RPMI8226 (cell line): ENCODE data around the gene GFOD1.
"Not testable (repeated sequence)": the region's sequence is repeated elsewhere in the genome, so short reads cannot be mapped to it uniquely, and the experiment has no call there.

ENCODE experiments used
- DNase-seq: peaks from one replicate; pipeline ENCODE4 v3.0.0-alpha.2; 2015

The GFOD1 gene

DNA sequence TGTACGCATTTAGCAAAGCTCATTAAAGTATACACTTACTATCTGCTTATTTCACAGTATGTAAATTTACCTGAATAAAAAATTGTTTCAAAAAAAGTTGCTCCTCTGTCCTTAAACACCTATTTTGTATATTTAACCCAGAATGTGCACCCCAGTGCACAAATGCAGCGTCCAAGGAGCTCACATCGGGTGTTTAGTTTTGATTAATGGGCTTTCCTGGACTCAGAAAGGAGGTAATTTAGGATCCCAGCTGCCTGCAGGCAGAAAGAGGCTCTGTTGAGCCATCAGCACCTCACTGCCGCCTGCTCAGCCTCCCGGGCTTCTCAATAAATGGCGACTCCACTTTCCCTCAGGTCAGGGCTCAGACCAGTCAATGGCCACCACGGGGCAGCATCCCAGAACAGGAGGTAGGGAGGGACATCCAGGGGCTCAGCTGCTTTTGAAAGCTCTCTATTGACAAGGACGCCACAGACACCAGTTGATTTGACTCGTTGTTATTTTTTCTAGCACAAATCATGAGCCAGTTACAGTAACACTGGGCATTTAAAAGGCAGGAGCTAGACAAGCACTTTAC, 88.9 kb downstream of the GFOD1 start:
- no peak for DNase-seq

DNA sequence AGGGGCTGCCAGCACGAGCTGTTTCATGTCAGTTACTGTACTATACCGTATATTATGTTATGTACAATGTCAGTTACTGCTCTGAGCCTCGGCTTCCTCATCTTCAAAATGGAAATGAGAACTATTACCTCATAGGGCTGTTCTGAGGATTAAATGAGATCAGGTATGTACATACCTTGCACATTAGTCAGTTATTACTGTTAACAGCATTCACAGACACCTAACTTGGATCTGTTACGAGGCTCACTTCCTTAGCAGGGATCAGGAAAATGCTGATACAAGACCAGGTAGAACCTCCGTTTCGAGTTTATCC, 89.4 kb downstream of the GFOD1 start:
- DNase-seq, result no peak

DNA sequence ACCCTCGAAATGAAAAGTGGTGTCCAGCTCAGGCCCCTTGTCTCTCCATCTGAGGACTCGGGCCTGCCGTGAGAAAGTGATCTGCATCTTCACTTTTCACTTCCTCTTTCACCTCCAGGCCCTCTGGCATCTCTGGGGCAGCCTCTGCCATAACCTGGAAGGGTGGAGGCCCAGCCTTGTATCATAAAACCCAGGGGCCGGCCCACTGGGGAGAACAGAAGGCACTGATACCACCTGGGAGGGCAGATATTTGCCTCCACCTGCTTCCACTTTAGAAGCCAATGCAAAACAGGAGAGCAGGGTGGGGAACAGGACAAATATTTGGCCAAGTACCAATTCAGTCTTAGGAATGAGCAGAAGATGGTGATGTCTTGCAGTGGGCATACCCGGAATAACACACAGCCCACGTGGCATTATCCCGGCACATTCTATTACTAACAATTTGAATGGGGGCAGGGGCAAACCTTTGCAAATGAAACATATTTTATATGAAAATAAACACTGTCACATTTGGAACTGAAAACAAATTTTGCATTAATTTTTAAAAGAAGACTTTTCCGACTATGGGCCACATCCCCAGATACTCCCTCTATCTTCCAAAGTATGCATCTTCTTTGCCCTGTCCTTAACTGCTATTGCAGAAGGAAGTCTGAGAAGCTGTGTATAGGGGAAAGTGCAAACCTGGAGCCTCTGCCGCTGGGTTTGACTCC, 89.9 kb downstream of the GFOD1 start:
- peak; percentile 94 for DNase-seq

DNA sequence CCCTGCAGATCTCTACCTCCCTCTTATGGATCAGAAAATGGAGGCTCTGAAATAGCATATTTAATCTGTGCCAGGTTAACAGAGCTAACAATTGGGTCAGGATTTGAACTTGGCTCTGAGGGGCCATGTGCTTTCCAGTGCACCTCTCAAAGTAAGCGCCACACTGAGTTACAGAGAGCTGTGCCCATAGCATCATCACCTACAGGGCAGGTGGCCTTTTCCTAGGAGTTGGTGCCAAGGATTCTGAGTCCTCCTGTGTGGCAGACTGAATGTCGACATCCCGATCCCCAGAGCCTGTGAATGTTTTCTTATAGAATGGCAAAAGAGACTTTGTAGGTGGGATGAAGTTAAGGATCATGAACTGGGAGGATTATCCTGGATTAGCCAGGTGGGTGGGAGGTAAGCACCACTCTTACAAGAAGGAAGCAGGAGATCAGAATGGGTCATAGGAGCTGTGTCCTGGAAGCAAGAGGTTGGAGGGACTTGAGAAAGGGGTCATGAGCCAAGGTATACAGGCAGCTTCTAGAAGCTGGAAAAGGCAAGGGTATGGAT, 91.1 kb downstream of the GFOD1 start:
- no peak for DNase-seq

DNA sequence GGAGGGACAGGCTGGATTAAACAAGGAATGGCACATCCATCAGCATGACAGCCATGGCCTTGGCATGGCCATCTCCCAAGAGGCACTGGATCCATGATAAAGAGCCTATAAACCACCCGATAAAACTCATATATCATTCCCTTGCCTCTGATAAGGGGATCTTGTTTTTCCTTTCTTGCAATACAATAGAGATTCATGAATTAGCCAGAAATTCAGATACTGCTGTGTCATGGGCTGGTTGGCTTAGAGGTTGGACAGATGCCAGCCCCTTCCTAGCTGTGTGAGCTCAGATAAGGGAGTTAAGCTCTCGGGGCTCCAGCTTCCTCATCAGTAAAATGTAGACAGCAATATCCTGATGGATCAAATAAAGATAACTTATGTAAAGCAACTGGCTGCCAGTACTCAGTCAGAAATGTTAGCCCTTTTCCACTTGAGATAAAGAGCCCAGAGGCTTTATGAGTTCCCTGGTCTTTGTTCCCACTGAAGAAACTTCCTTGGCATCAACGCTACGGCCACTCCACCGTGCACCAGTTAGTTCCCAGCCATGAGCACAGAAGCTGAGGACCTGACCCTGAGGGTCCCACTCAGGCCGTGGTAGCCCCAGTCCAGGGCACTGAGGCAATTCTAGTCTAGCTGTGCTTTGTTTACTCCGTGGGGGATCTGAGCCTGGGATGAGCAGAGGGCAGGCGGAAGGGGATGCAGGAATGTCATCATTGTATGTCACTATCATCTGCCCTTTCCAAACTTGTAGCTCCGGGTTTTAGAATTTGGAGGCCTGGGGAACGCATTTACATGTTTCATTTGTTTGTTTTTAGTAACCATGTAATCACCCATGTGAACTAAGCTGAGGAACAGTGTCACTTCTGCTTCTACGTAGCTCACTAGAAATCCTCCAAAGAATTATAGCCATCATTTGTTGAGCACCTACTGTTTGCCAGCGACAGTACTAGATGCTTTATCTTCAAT, 91.8 kb downstream of the GFOD1 start:
- peak; percentile 84 for DNase-seq

DNA sequence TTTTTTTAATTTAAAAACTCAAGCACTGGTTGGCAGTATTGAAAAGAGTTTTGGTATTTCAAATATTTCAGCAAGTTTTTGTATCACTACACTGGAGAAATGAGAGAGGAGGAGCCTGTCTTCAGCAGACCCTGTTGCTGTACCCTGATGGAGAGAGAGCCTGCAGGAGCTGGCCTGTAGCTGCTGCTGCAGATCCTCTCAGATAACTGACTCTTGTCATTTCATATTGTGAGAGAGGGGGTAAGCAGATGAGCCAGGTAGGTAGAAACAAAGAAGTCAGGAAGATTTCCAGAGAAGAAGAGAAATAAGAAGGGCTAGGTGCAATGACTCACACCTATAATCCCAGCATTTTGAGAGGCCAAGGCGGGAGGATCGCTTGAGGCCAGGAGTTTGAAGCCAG, 94.9 kb downstream of the GFOD1 start:
- no peak for DNase-seq

DNA sequence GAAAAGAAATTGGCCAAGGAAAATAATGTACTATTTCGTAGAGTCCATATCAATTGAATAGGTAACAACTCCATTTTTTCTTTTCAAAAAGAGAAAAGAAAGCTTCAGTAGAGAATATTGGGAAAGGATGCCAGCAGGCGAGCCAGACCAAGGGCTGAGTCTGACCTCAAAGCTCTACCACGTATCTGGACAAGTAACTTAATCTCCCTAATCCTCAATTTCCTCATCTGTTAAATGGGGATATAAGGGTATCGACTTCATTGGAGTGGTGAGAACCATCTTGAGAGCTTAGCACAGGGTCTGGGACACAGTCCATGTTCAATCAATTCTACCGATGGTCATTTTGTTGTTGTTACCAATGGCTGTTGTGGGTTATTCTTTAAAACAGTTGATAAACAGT, 95.9 kb downstream of the GFOD1 start:
- no peak for DNase-seq

DNA sequence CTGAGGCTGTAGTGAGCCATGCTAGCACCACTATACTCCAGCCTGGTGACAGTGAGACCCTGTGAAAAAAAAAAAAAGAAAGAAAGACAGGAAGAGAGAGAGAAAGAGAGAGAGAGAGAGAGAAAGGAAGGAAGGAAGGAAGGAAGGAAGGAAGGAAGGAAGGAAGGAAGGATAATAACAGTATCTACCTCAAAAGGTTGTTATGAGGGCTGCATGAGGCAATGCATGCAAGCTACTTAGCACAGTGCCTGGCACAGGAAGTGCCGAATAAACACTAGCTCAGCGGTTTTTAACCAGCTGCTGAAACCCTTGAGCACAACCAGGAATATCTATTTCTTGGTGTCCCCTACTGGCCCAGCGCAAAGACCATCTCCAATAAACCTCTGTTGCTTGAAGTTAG, 96.7 kb downstream of the GFOD1 start:
- DNase-seq, result peak; percentile 53

DNA sequence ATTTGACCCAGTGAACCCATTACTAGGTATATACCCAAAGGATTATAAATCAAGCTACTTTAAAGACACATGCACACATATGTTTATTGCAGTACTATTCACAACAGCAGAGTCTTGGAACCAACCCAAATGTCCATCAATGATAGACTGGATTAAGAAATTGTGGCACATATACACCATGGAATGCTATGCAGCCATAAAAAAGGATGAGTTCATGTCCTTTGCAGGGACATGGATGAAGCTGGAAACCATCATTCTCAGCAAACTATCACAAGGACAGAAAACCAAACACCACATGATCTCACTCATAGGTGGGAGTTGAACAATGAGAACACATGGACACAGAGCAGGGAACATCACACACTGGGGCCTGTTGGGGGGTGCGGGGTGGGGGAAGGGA, 98.2 kb downstream of the GFOD1 start:
- DNase-seq, result not testable (repeated sequence)

DNA sequence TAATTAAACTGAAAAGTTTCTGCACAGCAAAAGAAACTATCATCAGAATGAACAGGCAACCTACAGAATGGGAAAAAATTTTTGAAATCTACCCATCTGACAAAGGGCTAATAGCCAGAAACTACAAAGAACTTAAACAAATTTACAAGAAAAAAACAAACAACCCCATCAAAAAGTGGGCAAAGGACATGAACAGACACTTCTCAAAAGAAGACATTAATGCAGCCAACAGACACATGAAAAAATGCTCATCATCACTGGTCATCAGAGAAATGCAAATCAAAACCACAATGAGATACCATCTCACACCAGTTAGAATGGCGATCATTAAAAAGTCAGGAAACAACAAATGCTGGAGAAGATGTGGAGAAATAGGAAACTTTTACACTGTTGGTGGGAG, 98.6 kb downstream of the GFOD1 start:
- not testable (repeated sequence) for DNase-seq

DNA sequence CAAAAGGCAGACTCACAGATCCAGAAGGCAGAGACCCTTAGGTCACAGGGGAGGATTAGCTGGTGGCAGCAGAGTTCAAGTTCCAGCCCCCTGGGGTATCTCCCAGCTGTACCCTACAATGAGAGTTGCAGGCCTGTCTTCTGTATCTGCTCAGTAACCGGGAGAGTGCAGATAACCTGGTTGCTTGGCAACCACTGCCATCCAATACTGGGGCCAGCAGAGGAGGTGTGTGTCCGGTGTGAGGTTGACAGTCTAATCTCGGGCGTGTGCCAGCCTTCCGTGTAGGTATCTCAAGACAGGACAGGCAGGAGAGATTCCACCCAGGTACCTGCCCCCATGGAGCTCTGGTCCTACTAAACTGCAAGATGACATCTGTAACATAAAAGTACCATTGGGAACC, 102.4 kb downstream of the GFOD1 start:
- DNase-seq, result no peak

DNA sequence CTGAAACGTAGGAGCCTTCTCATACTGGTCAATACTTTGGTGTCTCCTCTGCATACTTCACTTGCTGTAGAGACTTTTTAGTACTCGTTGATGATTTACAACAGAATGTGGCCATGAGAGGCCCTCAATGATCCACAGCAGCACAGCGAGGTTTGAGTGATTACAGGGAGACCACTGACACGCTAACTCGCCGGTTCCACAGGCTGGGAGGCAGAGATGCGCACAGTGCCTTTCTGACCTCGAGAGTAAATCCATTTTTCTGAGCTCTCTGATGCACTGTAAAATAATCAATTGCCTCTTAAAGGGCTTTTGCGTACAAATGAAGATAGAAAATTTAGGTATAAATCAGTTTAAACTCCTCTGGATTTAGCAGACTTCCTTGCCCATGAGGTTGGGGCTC, 102.9 kb downstream of the GFOD1 start:
- DNase-seq, result no peak

DNA sequence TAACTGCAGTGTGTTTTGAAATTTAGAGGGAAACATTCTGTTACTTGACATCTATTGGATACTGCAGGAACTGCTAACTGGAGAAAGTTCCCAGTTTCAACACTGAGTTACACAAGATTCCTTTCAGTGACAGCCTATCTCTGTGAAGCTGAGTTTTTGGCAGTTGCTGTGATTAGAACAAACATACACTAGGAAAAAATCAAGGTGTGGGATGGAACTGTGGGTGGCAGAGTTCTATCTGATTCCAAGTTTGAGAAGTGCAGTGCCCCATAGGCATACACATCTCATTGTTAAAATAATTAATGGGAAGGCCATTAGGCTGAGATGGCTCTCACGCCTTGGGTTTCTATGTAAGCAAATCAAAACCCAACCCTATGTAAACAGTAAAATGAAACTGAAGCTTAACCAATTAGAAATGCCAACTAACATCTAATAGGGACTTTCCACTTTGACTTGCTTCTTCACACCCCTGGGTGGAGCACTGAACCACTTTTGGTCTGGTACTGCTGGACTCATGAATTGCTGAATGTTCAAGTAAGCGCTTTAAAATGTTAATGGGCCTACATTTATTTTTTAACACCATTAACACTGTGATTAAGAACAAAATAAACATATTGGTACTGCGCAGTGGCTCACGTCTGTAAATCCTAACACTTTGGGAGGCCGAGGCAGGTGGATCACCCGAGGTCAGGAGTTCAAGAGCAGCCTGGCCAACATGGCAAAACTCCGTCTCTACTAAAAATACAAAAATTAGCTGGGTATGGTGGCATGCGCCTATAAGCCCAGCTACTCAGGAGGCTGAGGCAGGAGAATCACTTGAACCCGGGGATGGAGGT, 103.9 kb downstream of the GFOD1 start:
- peak; percentile 50 for DNase-seq

DNA sequence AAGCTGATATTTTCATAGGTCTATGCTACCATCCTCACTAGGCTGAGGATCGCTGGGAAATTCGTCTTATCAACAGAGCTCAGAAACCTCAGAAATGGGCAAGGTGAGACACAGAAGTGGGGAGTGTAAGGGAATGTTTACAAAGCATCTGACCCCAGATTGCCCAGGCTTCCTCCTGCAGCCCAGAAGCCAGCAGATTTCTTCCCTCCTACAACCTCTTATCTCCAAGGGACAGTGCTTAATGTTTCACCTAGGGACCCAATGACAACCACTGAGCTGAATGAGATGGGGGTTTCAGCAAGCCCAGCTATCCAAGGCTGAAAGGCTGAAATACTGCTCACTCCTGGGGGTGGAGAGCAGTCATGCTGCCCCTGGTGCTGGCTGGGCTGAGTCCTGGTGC, 106.6 kb downstream of the GFOD1 start:
- no peak for DNase-seq

DNA sequence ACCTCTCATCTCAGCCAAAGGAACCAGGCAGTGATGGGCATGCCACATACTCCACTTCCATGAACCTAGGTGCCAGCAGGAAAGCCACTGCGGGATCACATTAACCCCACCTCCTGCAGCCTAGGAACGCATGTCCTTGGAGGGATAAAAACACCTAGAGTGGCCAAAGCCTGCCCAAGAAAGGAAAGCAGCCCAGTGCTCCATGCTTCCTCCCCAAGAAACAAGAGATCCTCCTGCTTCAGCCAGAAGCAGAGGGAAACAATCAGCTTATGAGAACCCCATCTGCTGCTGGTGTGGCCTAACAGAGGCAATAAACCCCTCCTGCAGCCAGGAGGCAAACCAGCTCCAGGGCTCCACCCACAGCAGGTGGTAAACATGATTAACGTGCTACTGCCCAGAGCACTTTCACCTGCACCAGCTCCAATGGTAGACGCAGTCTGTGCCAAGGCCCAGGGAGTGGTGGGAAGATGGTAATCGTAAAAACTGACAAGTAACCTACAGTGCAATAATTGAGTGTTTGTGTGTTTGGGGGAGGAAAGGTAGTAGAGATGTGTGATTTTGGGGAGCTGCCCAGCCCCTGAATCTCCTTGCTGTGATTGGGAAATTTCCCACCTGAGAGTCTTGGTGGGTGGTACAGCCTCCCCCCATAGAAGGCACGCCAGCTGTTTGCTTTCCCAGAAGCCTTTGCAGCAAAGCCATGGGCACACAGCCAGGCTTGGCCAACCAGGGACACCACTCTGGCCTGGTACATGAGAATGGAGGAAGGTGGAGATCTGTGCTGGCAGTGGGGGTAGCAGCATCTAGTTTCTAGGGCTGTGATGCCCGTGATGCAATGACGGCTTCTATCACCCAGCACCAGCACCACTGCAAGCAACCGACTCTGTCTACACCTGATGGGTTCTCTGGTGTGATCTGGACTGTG, 108.5 kb downstream of the GFOD1 start:
- peak; percentile 58 for DNase-seq

DNA sequence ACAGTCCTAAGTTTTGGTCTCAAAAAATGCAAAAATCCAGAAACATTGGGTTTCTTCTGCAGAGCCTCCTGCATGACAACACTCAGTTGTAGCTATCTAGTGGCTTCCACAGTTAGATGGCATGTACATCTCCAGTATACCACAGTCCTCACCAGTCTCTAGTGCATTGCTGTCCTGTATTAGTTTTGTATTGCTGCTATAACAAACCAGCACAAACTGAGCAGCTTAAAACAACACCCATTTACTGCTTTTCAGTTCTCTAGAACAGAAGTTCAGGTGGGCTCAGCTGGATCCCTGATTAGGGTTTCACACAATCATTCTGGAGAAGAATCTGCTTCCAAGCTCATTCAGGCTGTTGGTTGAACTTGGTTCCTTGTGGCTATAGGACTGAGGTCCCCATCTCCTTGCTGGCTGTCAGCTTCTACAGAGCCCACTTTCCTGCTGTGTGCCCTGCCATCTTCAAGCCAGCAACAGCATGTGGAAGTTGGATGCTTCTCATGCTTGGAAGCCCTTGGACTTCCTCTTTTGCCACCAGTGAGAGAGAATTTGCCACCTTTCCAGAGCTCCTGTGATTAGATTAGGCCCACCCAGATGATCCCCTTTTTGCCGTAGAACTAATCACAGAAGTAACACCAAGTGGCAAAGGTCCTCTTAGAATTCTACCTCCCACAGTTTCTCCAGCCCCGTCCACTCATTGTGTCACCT, 110.2 kb downstream of the GFOD1 start:
- no peak for DNase-seq

DNA sequence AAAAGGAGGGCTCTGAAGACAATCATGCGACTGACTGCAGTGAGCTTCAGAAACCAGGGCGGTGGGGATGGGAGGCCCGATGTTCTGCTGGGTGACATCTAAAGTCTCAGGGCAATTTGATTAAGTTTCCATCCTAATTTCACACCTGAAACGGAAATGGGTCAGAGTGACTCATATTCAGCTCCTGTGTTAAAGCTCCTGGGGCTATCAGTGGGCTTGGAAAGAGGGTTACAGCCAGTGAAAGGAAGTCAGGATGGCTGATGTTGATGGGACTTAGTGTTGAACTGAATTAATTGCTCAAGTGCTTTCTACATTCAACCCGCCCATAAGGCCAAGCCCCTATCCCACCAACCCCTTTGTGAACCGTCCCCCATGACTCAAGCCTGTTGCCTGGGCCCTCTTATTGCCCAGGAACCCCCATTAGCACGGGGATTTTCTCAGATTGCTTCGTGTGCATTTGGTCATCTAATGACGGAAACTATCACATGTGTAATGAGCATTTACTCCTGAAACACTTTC, 112.0 kb downstream of the GFOD1 start:
- no peak for DNase-seq

DNA sequence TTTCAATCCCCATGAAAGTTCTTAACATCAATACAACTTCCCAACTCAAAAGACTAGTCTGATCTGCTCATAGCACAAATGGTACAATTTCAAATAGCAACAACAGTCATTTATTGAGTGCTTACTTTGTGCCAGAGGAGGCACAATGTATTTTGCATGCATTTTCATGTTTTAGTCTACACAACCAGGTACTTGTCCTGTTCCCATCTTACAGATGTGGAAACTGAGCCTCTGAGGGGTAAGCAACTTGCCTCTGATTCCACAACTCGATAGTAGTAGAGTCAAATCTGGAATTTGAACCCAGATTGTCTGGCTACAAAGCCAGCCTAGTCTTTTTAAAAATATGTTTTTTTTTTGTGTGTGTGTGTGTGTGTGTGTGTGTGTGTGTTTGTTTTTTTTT, 113.5 kb downstream of the GFOD1 start:
- DNase-seq, result no peak

DNA sequence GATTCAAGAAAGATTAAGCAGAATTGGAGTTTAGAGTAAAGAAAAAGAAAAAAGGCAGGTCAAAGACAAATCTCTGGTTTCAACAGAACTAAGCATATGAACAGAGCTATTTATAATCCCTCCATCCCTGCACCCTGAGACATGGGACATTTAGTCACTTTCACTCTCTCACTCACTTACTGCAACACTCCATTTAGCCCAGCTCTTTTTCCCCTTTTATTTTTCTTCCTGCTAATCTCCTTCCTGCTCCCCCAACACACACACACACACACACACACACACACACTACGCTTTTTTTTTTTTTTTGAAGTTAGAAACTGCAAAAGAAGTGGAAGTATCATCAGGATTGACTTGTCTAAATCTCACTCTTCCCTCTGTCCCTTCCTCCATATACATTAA, 113.9 kb downstream of the GFOD1 start:
- DNase-seq, result no peak

DNA sequence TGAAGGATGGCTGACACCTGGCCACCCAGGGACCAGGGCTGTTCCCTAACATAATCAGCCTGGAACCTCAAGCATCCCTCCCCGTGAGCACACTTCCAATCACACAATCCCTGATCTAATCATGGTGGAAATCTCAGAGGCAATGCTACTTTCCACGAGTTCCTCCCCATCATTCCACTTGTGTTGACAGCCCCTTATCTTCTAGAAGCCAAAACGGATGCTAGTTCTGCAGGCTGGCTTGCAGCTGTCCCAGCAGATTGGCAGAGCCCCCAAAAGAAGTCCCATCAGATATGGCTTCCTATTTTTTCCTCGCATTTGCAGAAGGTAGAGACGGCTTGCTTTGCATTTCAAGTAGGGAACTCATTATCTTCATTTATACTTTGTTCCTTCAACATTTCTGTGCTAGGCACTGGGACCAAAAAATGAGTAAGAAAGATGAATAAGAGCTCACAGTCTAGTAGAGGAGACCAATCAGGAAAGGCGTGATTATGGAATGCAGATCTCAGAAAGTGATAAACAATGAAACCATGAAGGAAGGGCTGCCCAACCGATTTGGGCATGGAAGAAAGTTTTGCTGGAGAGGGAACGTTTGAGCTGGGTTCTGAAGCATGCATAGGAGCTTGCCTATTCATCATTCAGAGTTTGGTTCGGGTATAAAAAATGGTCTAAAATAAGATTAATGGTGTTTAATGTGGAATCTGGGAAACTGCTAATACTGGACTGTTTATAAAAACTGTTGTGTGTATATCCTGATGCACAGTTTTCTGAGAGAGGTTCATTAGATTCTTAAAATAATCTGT, 114.5 kb downstream of the GFOD1 start:
- no peak for DNase-seq
